Parathyroid adenoma (tissue), 2 donors: ENCODE data around the gene CALCB.

Source experiments
- H2AFZ ChIP-seq: fragments of 300-600 bp; sonication (generic); one replicate; pipeline ENCODE4 v1.7.0; 2017; ENCODE audit warnings: antibody characterized with exemption, mild to moderate bottlenecking
- H3K27ac ChIP-seq: fragments of 300-600 bp; sonication (generic); one replicate; pipeline ENCODE4 v1.7.0; 2017
- H3K27me3 ChIP-seq: fragments of 300-600 bp; sonication (generic); one replicate; pipeline ENCODE4 v1.7.0; 2017; ENCODE audit warnings: low read length; ENCODE audit not compliant: control insufficient read depth, insufficient read depth
- H3K36me3 ChIP-seq: fragments of 300-600 bp; sonication (generic); one replicate; pipeline ENCODE4 v1.7.0; 2017; ENCODE audit warnings: low read length; ENCODE audit not compliant: control insufficient read depth, insufficient read depth
- H3K4me1 ChIP-seq: fragments of 300-600 bp; sonication (generic); one replicate; pipeline ENCODE4 v1.7.0; 2017; ENCODE audit warnings: control low read depth
- H3K4me2 ChIP-seq: fragments of 300-600 bp; sonication (generic); one replicate; pipeline ENCODE4 v1.7.0; 2017; ENCODE audit warnings: low read length
- H3K4me3 ChIP-seq: fragments of 300-600 bp; sonication (generic); one replicate; pipeline ENCODE4 v1.7.0; 2017; ENCODE audit warnings: low read depth, low read length
- H3K79me2 ChIP-seq: fragments of 300-600 bp; sonication (generic); one replicate; pipeline ENCODE4 v1.7.0; 2017; ENCODE audit warnings: control low read depth
- H3K9ac ChIP-seq: fragments of 300-600 bp; sonication (generic); one replicate; pipeline ENCODE4 v1.7.0; 2017; ENCODE audit warnings: mild to moderate bottlenecking
- H3K9me3 ChIP-seq: fragments of 300-600 bp; sonication (generic); one replicate; pipeline ENCODE4 v1.7.0; 2017; ENCODE audit warnings: low read length; ENCODE audit not compliant: control insufficient read depth
- CTCF ChIP-seq: fragments of 300-600 bp; sonication (generic); IDR thresholded peaks from one replicate; pipeline ENCODE4 v1.7.0; 2017; ENCODE audit warnings: antibody characterized with exemption, mild to moderate bottlenecking
- donor health status: primary hyperparathyroidism.

Gene CALCB

GRCh38 chr11:15074206-15075161, 1.1 kb downstream of the CALCB start:
- H3K79me2 ChIP-seq, result no peaks in the 10 kb centered on the region
- no peak overlapping the region for H3K9ac ChIP-seq
- H3K36me3 ChIP-seq, result no peaks in the 10 kb centered on the region
- H3K27ac ChIP-seq, result no peak overlapping the region
- peaks cover 4% of the 10 kb centered on the region for H3K4me1 ChIP-seq
- no peaks in the 10 kb centered on the region for H3K9me3 ChIP-seq
- no peaks in the 10 kb centered on the region for H3K27me3 ChIP-seq
- H2AFZ ChIP-seq, result peak overlapping the region; percentile 50
- peak; percentile 72 for TF ChIP-seq CTCF
- no peak overlapping the region for H3K4me3 ChIP-seq
- peak overlapping the region; percentile 58 for H3K4me2 ChIP-seq

GRCh38 chr11:15075162-15075526, 1.8 kb downstream of the CALCB start:
- H3K9ac ChIP-seq, result no peak overlapping the region
- no peaks in the 10 kb centered on the region for H3K9me3 ChIP-seq
- H3K27me3 ChIP-seq, result no peaks in the 10 kb centered on the region

GRCh38 chr11:15091175-15091574, 17.8 kb downstream of the CALCB start:
- Histone ChIP-seq H2AFZ (no peak overlapping the region), H3K4me1 (no peaks in the 10 kb centered on the region), H3K4me2 (no peak overlapping the region), H3K27ac (no peak overlapping the region), H3K36me3 (no peaks in the 10 kb centered on the region), H3K79me2 (no peaks in the 10 kb centered on the region), H3K9me3 (no peaks in the 10 kb centered on the region), H3K9ac (no peak overlapping the region), H3K27me3 (no peaks in the 10 kb centered on the region), H3K4me3 (no peak overlapping the region)
- TF ChIP-seq CTCF, result no peak

More at GRCh38 chr11:15075162-15075526, 1.8 kb downstream of the CALCB start:
- H3K4me3 ChIP-seq, result no peak overlapping the region
- H3K79me2 ChIP-seq, result no peaks in the 10 kb centered on the region
- H3K27ac ChIP-seq, result no peak overlapping the region
- H3K4me2 ChIP-seq, result no peak overlapping the region
- H3K36me3 ChIP-seq, result no peaks in the 10 kb centered on the region
- no peak overlapping the region for H2AFZ ChIP-seq
- no peak for TF ChIP-seq CTCF
- H3K4me1 ChIP-seq, result peaks cover 4% of the 10 kb centered on the region

GRCh38 chr11:15091625-15092024, 18.2 kb downstream of the CALCB start:
- no peak overlapping the region for H3K9ac ChIP-seq
- no peak overlapping the region for H3K4me2 ChIP-seq
- no peak overlapping the region for H3K4me3 ChIP-seq
- TF ChIP-seq CTCF, result no peak
- no peaks in the 10 kb centered on the region for H3K27me3 ChIP-seq
- no peaks in the 10 kb centered on the region for H3K36me3 ChIP-seq
- H3K79me2 ChIP-seq, result no peaks in the 10 kb centered on the region
- H2AFZ ChIP-seq, result no peak overlapping the region
- no peaks in the 10 kb centered on the region for H3K4me1 ChIP-seq
- no peak overlapping the region for H3K27ac ChIP-seq
- H3K9me3 ChIP-seq, result no peaks in the 10 kb centered on the region

GRCh38 chr11:15093432-15093831, 20.0 kb downstream of the CALCB start:
- H3K9me3 ChIP-seq, result no peaks in the 10 kb centered on the region
- H3K79me2 ChIP-seq, result no peaks in the 10 kb centered on the region
- no peaks in the 10 kb centered on the region for H3K27me3 ChIP-seq
- no peaks in the 10 kb centered on the region for H3K4me1 ChIP-seq
- TF ChIP-seq CTCF, result no peak
- H3K4me3 ChIP-seq, result no peak overlapping the region
- H3K36me3 ChIP-seq, result no peaks in the 10 kb centered on the region
- no peak overlapping the region for H3K4me2 ChIP-seq
- H2AFZ ChIP-seq, result no peak overlapping the region
- H3K27ac ChIP-seq, result no peak overlapping the region
- H3K9ac ChIP-seq, result no peak overlapping the region
